Stomach (tissue), 9 donors: ENCODE measurements around the gene MB. TPM values are rescaled to one million over a fixed set of nuclear protein-coding genes. Genes with fewer than 3 reads are reported as not detected.

Source experiments
- DNase-seq, 2 donors: peaks; one replicate each; pipeline versions ENCODE4 v3.0.0 to v3.0.0-alpha.2; 2013 to 2019
- H3K27ac ChIP-seq, 5 donors: fragments of 200-600 bp in 4 of 5; sonication (generic) in 4 of 5; one replicate each; pipeline ENCODE4 v1.5.1; 2013 to 2019; ENCODE audit warnings: mild to moderate bottlenecking in 1 of 5, moderate library complexity in 1 of 5
- H3K27me3 ChIP-seq, 3 donors: fragments of 200-600 bp; sonication (generic); one replicate each; pipeline ENCODE4 v1.5.1; 2017 to 2019; ENCODE audit warnings: mixed run types in 1 of 3
- H3K36me3 ChIP-seq, 4 donors: fragments of 200-600 bp; sonication (generic); 1 replicate in 3 of 4; 2 replicates in 1 of 4; pipeline ENCODE4 v1.5.1; 2016 to 2019
- H3K4me1 ChIP-seq, 4 donors: fragments of 200-600 bp; sonication (generic); one replicate each; pipeline ENCODE4 v1.5.1; 2016 to 2019
- H3K4me3 ChIP-seq, 4 donors: fragments of 200-600 bp; sonication (generic) in 3 of 4; one replicate each; pipeline ENCODE4 v1.5.1; 2016 to 2019; ENCODE audit warnings: mild to moderate bottlenecking in 1 of 4
- H3K9me3 ChIP-seq, 4 donors: fragments of 200-600 bp; sonication (generic); one replicate each; pipeline ENCODE4 v1.5.1; 2016 to 2019
- EP300 ChIP-seq: sonication (generic); formaldehyde crosslinking; IDR thresholded peaks from one replicate; pipeline ENCODE4 v1.6.1; 2017; ENCODE audit warnings: antibody characterized with exemption
- POLR2A ChIP-seq, 4 donors: fragments of 450-650 bp; IDR thresholded peaks; one replicate each; pipeline ENCODE4 v1.6.1; 2016; ENCODE audit warnings: antibody characterized with exemption in 4 of 4, control low read depth in 2 of 4, mild to moderate bottlenecking in 1 of 4, moderate library complexity in 1 of 4
- POLR2AphosphoS5 ChIP-seq, 3 donors: sonication (generic); formaldehyde crosslinking; IDR thresholded peaks; one replicate each; pipeline ENCODE4 v1.6.1; 2016; ENCODE audit warnings: antibody characterized with exemption in 3 of 3
- WGBS, 5 donors: extraction: QIAGEN DNeasy Blood & Tissue Kit in 3 of 5; methylation state at CpG; one replicate each; pipeline versions ENCODE4 v1.1.5 to v1.1.7; 2013 to 2018; 5-methylcytosine and 5-hydroxymethylcytosine counted together
- intact Hi-C: fragments of 100-400 bp; cut with DNase I; formaldehyde crosslinking; loops from one replicate; pipeline ENCODE4 v1.15.1; 2023; ENCODE audit warnings: low total_unique reads
- polyA plus RNA-seq, 3 donors: library from polyadenylated mRNA; stranded (reverse); fragments of 200-250 nt; gene quantifications; one replicate each; pipeline ENCODE4 v1.2.3, GENCODE V29; 2013
- total RNA-seq, 5 donors: library from RNA; depleted of rRNA; stranded (reverse); fragments of >200 nt; gene quantifications; one replicate each; pipeline versions ENCODE4 v1.1.0 to v1.2.3, GENCODE V29; 2014 to 2016
- TF ChIP-seq, protein P1 (sequence below), 7 experiments: fragments of 450-650 bp in 4 of 7; fragments of 200-600 bp in 3 of 7; sonication (generic) in 3 of 7; IDR thresholded peaks; one replicate each; pipeline ENCODE4 v1.5.1; 2016 to 2019; ENCODE audit warnings: antibody characterized with exemption in 7 of 7, control low read depth in 2 of 7, mild to moderate bottlenecking in 1 of 7
- donor health status: healthy with polysubstance abuse.
- donor health status: Bipolar disorder and iron deficiency.
- donor health status: healthy.

Gene MB
- total and polyA plus RNA-seq, 8 donors: 0.87 to 29.5 (median 2.2) TPM; not detected in 3

DNA sequence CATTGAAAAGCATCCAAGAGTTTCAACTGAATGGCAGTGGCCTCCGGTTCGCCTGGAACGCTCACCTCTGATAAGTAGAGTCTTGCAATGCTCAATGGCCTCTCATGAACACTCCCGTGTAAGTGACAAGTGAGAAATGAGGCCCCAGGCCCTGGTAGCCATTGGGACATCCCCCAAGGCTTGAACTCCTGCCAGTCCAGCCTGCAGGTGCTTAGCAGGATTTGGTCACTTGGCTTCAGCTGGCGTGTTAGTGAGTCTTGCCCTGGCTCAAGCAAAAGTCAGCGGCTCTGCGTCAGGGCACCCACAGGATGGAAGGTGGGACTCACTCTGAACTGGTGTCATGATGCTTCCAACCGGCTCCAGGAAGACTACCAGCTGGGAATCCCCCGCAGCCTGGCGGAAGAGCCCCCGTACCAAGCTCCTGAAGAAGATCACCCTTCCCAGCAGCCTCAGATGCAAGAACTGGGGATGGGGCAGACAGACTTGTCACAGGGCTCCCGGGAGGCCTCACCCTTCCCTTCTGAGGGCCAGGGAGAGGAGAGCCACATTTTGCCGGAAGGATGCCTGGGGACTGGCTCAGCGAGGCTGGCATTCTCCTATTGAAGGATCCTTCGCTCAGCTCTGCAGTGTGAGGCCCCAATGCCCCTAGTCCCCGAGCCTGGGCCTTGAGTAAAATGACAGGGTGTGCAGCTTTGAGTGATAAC, 19.3 kb downstream of the MB start:
- no peaks in the 10 kb centered on the region for H3K27me3 ChIP-seq
- DNase-seq: no peak
- peaks cover 0 to 13% (median 6%) of the 10 kb centered on the region in 4 donors for H3K4me1 ChIP-seq
- H3K36me3 ChIP-seq: no peaks in the 10 kb centered on the region
- WGBS, 5 donors: 81 to 90% (median 86%) methylated on average over 13 to 16 of the region's 16 CpGs
- TF ChIP-seq, protein P1, sequence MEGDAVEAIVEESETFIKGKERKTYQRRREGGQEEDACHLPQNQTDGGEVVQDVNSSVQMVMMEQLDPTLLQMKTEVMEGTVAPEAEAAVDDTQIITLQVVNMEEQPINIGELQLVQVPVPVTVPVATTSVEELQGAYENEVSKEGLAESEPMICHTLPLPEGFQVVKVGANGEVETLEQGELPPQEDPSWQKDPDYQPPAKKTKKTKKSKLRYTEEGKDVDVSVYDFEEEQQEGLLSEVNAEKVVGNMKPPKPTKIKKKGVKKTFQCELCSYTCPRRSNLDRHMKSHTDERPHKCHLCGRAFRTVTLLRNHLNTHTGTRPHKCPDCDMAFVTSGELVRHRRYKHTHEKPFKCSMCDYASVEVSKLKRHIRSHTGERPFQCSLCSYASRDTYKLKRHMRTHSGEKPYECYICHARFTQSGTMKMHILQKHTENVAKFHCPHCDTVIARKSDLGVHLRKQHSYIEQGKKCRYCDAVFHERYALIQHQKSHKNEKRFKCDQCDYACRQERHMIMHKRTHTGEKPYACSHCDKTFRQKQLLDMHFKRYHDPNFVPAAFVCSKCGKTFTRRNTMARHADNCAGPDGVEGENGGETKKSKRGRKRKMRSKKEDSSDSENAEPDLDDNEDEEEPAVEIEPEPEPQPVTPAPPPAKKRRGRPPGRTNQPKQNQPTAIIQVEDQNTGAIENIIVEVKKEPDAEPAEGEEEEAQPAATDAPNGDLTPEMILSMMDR (IDR thresholded peaks at IDR 0.05): no peak
- no peak overlapping the region for H3K27ac ChIP-seq
- H3K9me3 ChIP-seq: no peaks in the 10 kb centered on the region
- no peak overlapping the region for H3K4me3 ChIP-seq
- intact Hi-C loops: no loop called here

DNA sequence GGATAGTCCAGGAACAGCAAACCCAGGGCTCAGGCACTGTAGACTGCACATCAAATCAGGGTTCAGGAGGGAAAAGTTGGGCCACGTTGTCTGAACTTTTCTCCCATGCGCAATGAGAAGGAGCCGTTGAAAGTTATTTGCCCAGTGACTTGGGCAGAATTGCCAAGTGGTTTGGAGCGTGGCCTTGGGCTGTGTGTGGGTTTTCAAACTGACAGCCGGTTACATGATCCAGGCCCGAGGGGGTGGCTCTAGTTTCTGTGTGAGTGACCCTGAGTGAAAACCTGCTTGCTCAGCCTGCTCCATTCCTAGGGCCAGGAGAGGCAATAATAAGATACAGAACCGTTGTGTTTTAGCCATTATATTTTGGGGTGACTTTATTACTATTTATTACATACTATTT, 20.3 kb downstream of the MB start:
- H3K4me3 ChIP-seq: no peak overlapping the region
- DNase-seq: peak in 1 of 2 donors; percentile 38
- TF ChIP-seq POLR2AphosphoS5 (IDR thresholded peaks at IDR 0.05) (peak in 2 of 3 donors; percentile 30 to 34), POLR2A (IDR thresholded peaks at IDR 0.05) (no peak)
- H3K27me3 ChIP-seq: no peaks in the 10 kb centered on the region
- intact Hi-C loops: no loop called here
- H3K9me3 ChIP-seq: no peaks in the 10 kb centered on the region
- H3K4me1 ChIP-seq: peaks cover 0 to 22% (median 4%) of the 10 kb centered on the region in 4 donors
- H3K27ac ChIP-seq: no peak overlapping the region
- H3K36me3 ChIP-seq: no peaks in the 10 kb centered on the region
- WGBS, 5 donors: 73 to 87% (median 79%) methylated on average over 7 of the region's 7 CpGs

GRCh38 chr22:35594686-35595085, 22.4 kb downstream of the MB start:
- intact Hi-C loops: no loop called here
- DNase-seq: no peak
- H3K27ac ChIP-seq: no peak overlapping the region
- no peaks in the 10 kb centered on the region for H3K36me3 ChIP-seq
- 83 to 96% (median 93%) methylated on average over 5 of the region's 5 CpGs for WGBS, 5 donors
- no peak overlapping the region for H3K4me3 ChIP-seq
- TF ChIP-seq POLR2A (IDR thresholded peaks at IDR 0.05) (no peak), EP300 (no peak), POLR2AphosphoS5 (IDR thresholded peaks at IDR 0.05) (no peak)
- TF ChIP-seq, protein P1 (IDR thresholded peaks at IDR 0.05): no peak
- H3K9me3 ChIP-seq: no peaks in the 10 kb centered on the region
- no peaks in the 10 kb centered on the region for H3K27me3 ChIP-seq
- H3K4me1 ChIP-seq: peaks cover 0 to 22% (median 4%) of the 10 kb centered on the region in 4 donors

DNA sequence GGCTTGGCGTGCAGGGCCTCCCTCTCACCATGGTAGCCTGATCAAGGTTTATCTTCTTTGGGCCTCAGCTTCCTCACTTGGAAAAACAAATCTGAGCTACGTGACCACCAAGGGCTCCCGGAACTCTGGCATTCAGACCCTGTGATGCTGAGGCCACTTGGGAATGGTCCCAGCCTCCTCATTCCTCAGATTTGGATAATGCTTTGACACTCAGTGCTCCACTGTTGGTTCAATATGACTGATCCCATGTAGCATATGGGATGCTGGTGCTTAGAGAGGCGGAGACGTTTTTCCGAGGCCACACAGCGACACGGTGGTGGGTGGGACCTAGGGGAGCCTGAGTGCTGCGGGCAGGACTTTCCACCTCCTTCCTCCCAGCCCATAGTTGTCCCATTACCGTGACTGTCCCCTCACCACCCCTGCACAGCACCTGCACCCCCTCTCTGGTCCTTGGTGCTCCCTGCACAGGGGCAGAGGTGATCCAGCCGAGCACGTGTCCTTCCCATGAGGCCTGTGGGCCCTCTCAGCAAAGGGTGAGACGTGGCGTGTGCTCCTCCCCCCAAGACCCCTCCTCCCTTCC, 23.1 kb downstream of the MB start:
- Histone ChIP-seq H3K4me3 (no peak overlapping the region), H3K4me1 (peaks cover 0 to 22% (median 4%) of the 10 kb centered on the region in 4 donors), H3K27ac (peak overlapping the region in 1 of 5 donors; percentile 47), H3K27me3 (no peaks in the 10 kb centered on the region), H3K9me3 (no peaks in the 10 kb centered on the region), H3K36me3 (no peaks in the 10 kb centered on the region)
- TF ChIP-seq POLR2AphosphoS5 (IDR thresholded peaks at IDR 0.05): no peak
- intact Hi-C loops: no loop called here
- WGBS, 5 donors: 66 to 80% (median 76%) methylated on average over 13 to 14 of the region's 14 CpGs
- peak in 1 of 2 donors; percentile 52 for DNase-seq

- H3K9me3 ChIP-seq: no peaks in the 10 kb centered on the region
- H3K36me3 ChIP-seq: no peaks in the 10 kb centered on the region
- TF ChIP-seq EP300: no peak
- TF ChIP-seq POLR2AphosphoS5 (IDR thresholded peaks at IDR 0.05): no peak
- TF ChIP-seq POLR2A (IDR thresholded peaks at IDR 0.05): no peak
- TF ChIP-seq, protein P1 (IDR thresholded peaks at IDR 0.05): no peak
- WGBS, 5 donors: 30 to 51% (median 44%) methylated on average over 3 of the region's 3 CpGs
- H3K4me3 ChIP-seq: no peak overlapping the region
- peak overlapping the region in 2 of 5 donors; percentile 1 to 47 for H3K27ac ChIP-seq
- H3K4me1 ChIP-seq: peaks cover 0 to 22% (median 4%) of the 10 kb centered on the region in 4 donors
- intact Hi-C loops: no loop called here
- H3K27me3 ChIP-seq: no peaks in the 10 kb centered on the region
- no peak for DNase-seq
These were observed 23.8 kb downstream of the MB start for GRCh38 chr22:35593071-35593890.
